ENCODE data around the gene MYO9B. TPM values are rescaled to one million over a fixed set of nuclear protein-coding genes. Genes with fewer than 3 reads are reported as not detected.
A peak's percentile ranks its signal among the peaks of the same experiment; 100 is the strongest.

MYO9B gene
- total and polyA plus RNA-seq, 12 donors, result 19.9 to 55.2 (median 27.9) TPM

- no peak for DNase-seq
- intact Hi-C loops (cut with DNase I), result no loop called here
- Histone ChIP-seq H3K9me3 (no peaks in the 10 kb centered on the region), H3K4me3 (no peak overlapping the region), H3K27ac (no peak overlapping the region), H3K4me1 (peaks cover 12 to 30% (median 25%) of the 10 kb centered on the region in 9 donors), H3K36me3 (peaks cover 0 to 64% (median 18%) of the 10 kb centered on the region in 9 donors), H3K27me3 (no peaks in the 10 kb centered on the region)
- 91% methylated on average over 25 of the region's 25 CpGs for WGBS, 2 donors
- TF ChIP-seq CTCF (IDR thresholded peaks at IDR 0.05), result no peak
- peak in 1 of 8 donors; percentile 1 for ATAC-seq
Observed at GRCh38 chr19:17232258-17232657, 156.7 kb downstream of the MYO9B start.

GRCh38 chr19:17234911-17235299, 159.3 kb downstream of the MYO9B start:
- H3K27ac ChIP-seq, result peak overlapping the region in 9 of 10 donors; percentile 49 to 83 (median 79)
- DNase-seq, result peak in 1 of 2 donors; percentile 50
- TF ChIP-seq CTCF (IDR thresholded peaks at IDR 0.05), result no peak
- no peaks in the 10 kb centered on the region for H3K9me3 ChIP-seq
- 39 to 40% methylated on average over 11 of the region's 11 CpGs for WGBS, 2 donors
- H3K36me3 ChIP-seq, result peaks cover 0 to 67% (median 18%) of the 10 kb centered on the region in 9 donors
- no peaks in the 10 kb centered on the region for H3K27me3 ChIP-seq
- H3K4me1 ChIP-seq, result peaks cover 12 to 26% (median 21%) of the 10 kb centered on the region in 9 donors
- intact Hi-C loops (cut with DNase I), result loop anchor here in 1 of 10 donors (5.0 kb wide), 1 partner anchor 168 kb away; no protein-coding TSS in a partner anchor
- peak overlapping the region; percentile 5 to 67 (median 58) for H3K4me3 ChIP-seq
- ATAC-seq, result peak; percentile 65 to 71 (median 68)

- H3K27ac ChIP-seq, result peak overlapping the region in 9 of 10 donors; percentile 49 to 83 (median 79)
- WGBS, 2 donors, result 7 to 8% methylated on average over 69 to 80 of the region's 80 CpGs
- peaks cover 0 to 68% (median 18%) of the 10 kb centered on the region in 9 donors for H3K36me3 ChIP-seq
- ATAC-seq, result peak; percentile 84 to 94 (median 88)
- intact Hi-C loops (cut with DNase I), result loop anchor here in 1 of 10 donors (5.0 kb wide), 1 partner anchor 168 kb away; no protein-coding TSS in a partner anchor
- peaks cover 12 to 29% (median 21%) of the 10 kb centered on the region in 9 donors for H3K4me1 ChIP-seq
- DNase-seq, result peak in 1 of 2 donors; percentile 77
- H3K4me3 ChIP-seq, result peak overlapping the region; percentile 5 to 67 (median 58)
- TF ChIP-seq CTCF (IDR thresholded peaks at IDR 0.05), result peak; percentile 15 to 81 (median 50)
- no peaks in the 10 kb centered on the region for H3K27me3 ChIP-seq
- H3K9me3 ChIP-seq, result no peaks in the 10 kb centered on the region
Observed at GRCh38 chr19:17235300-17235970, 159.9 kb downstream of the MYO9B start.

GRCh38 chr19:17235971-17236777, 160.6 kb downstream of the MYO9B start:
- intact Hi-C loops (cut with DNase I), result loop anchor here in 1 of 10 donors (5.0 kb wide), 1 partner anchor 169 kb away; no protein-coding TSS in a partner anchor

More at GRCh38 chr19:17235971-17236777, 160.6 kb downstream of the MYO9B start:
- Histone ChIP-seq H3K9me3 (no peaks in the 10 kb centered on the region), H3K27me3 (no peaks in the 10 kb centered on the region), H3K4me1 (peaks cover 12 to 30% (median 22%) of the 10 kb centered on the region in 9 donors), H3K27ac (peak overlapping the region in 9 of 10 donors; percentile 49 to 85 (median 79)), H3K36me3 (peaks cover 0 to 64% (median 18%) of the 10 kb centered on the region in 9 donors), H3K4me3 (peak overlapping the region in 9 of 10 donors; percentile 42 to 67 (median 59))
- peak in 7 of 8 donors; percentile 10 to 52 (median 29) for ATAC-seq
- 8 to 9% methylated on average over 18 to 22 of the region's 27 CpGs for WGBS, 2 donors
- TF ChIP-seq CTCF (IDR thresholded peaks at IDR 0.05), result no peak
- DNase-seq, result no peak
